Activated CD4-positive, alpha-beta T cell treated with anti-CD3 and anti-CD28 coated beads for 24 hours (primary cell): ENCODE data around the gene MAFF.
A peak's percentile ranks its signal among the peaks of the same experiment; 100 is the strongest.

ENCODE experiments used
- DNase-seq, 2 donors: peaks; one replicate each; pipeline ENCODE4 v3.0.0-alpha.2; 2020; ENCODE audit warnings: low read depth in 2 of 2

Gene MAFF

GRCh38 chr22:38203855-38204514, 2.2 kb downstream of the MAFF start:
- no peak for DNase-seq

- DNase-seq: no peak
Observed at GRCh38 chr22:38204784-38205183, 3.0 kb downstream of the MAFF start.

- DNase-seq: no peak
Observed at GRCh38 chr22:38205261-38206128, 3.7 kb downstream of the MAFF start.

GRCh38 chr22:38207898-38208432, 6.2 kb downstream of the MAFF start:
- DNase-seq: no peak

- DNase-seq: no peak
Observed at GRCh38 chr22:38208551-38208968, 6.8 kb downstream of the MAFF start.

- DNase-seq: no peak
Observed at GRCh38 chr22:38211556-38211955, 9.8 kb downstream of the MAFF start.

- DNase-seq: no peak
Observed at GRCh38 chr22:38212442-38212841, 10.6 kb downstream of the MAFF start.

GRCh38 chr22:38213319-38213989, 11.7 kb downstream of the MAFF start:
- no peak for DNase-seq

- DNase-seq: no peak
Observed at GRCh38 chr22:38213990-38214301, 12.2 kb downstream of the MAFF start.

GRCh38 chr22:38214302-38215056, 12.7 kb downstream of the MAFF start:
- DNase-seq: peak; percentile 42 to 49

GRCh38 chr22:38215156-38216038, 13.6 kb downstream of the MAFF start:
- no peak for DNase-seq

GRCh38 chr22:38218661-38219622, 17.1 kb downstream of the MAFF start:
- peak; percentile 24 to 41 for DNase-seq

GRCh38 chr22:38219632-38220031, 17.8 kb downstream of the MAFF start:
- no peak for DNase-seq

- DNase-seq: no peak
Observed at GRCh38 chr22:38220163-38220562, 18.4 kb downstream of the MAFF start.

GRCh38 chr22:38220653-38221386, 19.0 kb downstream of the MAFF start:
- DNase-seq: no peak

GRCh38 chr22:38221407-38221806, 19.6 kb downstream of the MAFF start:
- no peak for DNase-seq

- no peak for DNase-seq
Observed at GRCh38 chr22:38221908-38222796, 20.4 kb downstream of the MAFF start.

- DNase-seq: no peak
Observed at GRCh38 chr22:38222797-38223119, 21.0 kb downstream of the MAFF start.
